GM23338 (cell line): ENCODE results near the gene OSBPL6. TPM values are rescaled to one million over a fixed set of nuclear protein-coding genes. Genes with fewer than 3 reads are reported as not detected.

Source experiments
- ATAC-seq: fragments of 200-7000 bp; cut with Tn5 transposase; 3 replicates; pipeline ENCODE4 v1.9.1; 2020
- DNase-seq: peaks from one replicate; pipeline ENCODE4 v3.0.0-alpha.2; 2015; ENCODE audit warnings: low spot score
- H2AFZ ChIP-seq: fragments of 200-600 bp; sonication (generic); 2 replicates; pipeline ENCODE4 v1.8.0; 2016; ENCODE audit warnings: antibody characterized with exemption, mild to moderate bottlenecking, moderate library complexity
- H3F3A ChIP-seq: fragments of 200-600 bp; sonication (generic); replicated peaks from 2 replicates; pipeline ENCODE4 v1.8.0; 2017; ENCODE audit warnings: antibody characterized with exemption, mixed run types, low read depth
- H3K27ac ChIP-seq: fragments of 200-600 bp; sonication (generic); 2 replicates; pipeline ENCODE4 v1.6.1; 2016; ENCODE audit warnings: low read depth
- H3K27me3 ChIP-seq: fragments of 200-600 bp; sonication (generic); 2 replicates; pipeline ENCODE4 v1.8.0; 2016; ENCODE audit warnings: mild to moderate bottlenecking, mixed run types, moderate library complexity; ENCODE audit not compliant: insufficient read depth
- H3K36me3 ChIP-seq: fragments of 200-600 bp; sonication (generic); 2 replicates; pipeline ENCODE4 v1.8.0; 2016; ENCODE audit warnings: mild to moderate bottlenecking; ENCODE audit not compliant: insufficient read depth
- H3K4me1 ChIP-seq: fragments of 200-600 bp; sonication (generic); 2 replicates; pipeline ENCODE4 v1.8.0; 2016; ENCODE audit warnings: mild to moderate bottlenecking, moderate library complexity; ENCODE audit not compliant: insufficient read depth
- H3K4me2 ChIP-seq: fragments of 200-600 bp; sonication (generic); 2 replicates; pipeline ENCODE4 v1.7.1; 2017; ENCODE audit warnings: mixed run types
- H3K4me3 ChIP-seq: fragments of 200-600 bp; sonication (generic); 2 replicates; pipeline ENCODE4 v1.6.1; 2016; ENCODE audit warnings: mixed run types
- H3K79me2 ChIP-seq: fragments of 200-600 bp; sonication (generic); replicated peaks from 2 replicates; pipeline ENCODE4 v1.8.0; 2017; ENCODE audit warnings: mild to moderate bottlenecking; ENCODE audit not compliant: insufficient read depth
- H3K9me2 ChIP-seq: fragments of 200-600 bp; sonication (generic); 2 replicates; pipeline ENCODE4 v1.8.0; 2017; ENCODE audit not compliant: insufficient read depth
- H4K20me1 ChIP-seq: fragments of 200-600 bp; sonication (generic); replicated peaks from 2 replicates; pipeline ENCODE4 v1.8.0; 2017; ENCODE audit warnings: mild to moderate bottlenecking; ENCODE audit not compliant: insufficient read depth
- H3K27ac Mint-ChIP-seq: 2 replicates; pipeline ENCODE4 v1.8.0; 2020; ENCODE audit warnings: inconsistent platforms, mild to moderate bottlenecking, moderate library complexity, mixed read lengths
- H3K27me3 Mint-ChIP-seq: 3 replicates; pipeline ENCODE4 v1.8.0; 2022; ENCODE audit warnings: low read depth, mild to moderate bottlenecking, moderate library complexity, mixed read lengths, inconsistent platforms; ENCODE audit not compliant: insufficient read depth, poor library complexity
- H3K36me3 Mint-ChIP-seq: 3 replicates; pipeline ENCODE4 v1.8.0; 2021; ENCODE audit warnings: low read depth, mild to moderate bottlenecking, inconsistent platforms, moderate library complexity, mixed read lengths
- H3K4me1 Mint-ChIP-seq: 3 replicates; pipeline ENCODE4 v1.8.0; 2020; ENCODE audit warnings: mild to moderate bottlenecking, inconsistent platforms, mixed read lengths
- H3K4me3 Mint-ChIP-seq: 3 replicates; pipeline ENCODE4 v1.8.0; 2021; ENCODE audit warnings: moderate library complexity, mild to moderate bottlenecking, inconsistent platforms, mixed read lengths
- H3K9me3 Mint-ChIP-seq: 3 replicates; pipeline ENCODE4 v1.8.0; 2020; ENCODE audit warnings: moderate library complexity, mild to moderate bottlenecking, inconsistent platforms, mixed read lengths
- CREB1 ChIP-seq: fragments of 250-450 bp; sonication (Bioruptor Pico); IDR thresholded peaks from 2 replicates; pipeline ENCODE4 v1.5.0; 2020; ENCODE audit warnings: low read depth, mild to moderate bottlenecking, moderate library complexity
- EZH2 ChIP-seq: fragments of 200-600 bp; sonication (generic); IDR thresholded peaks from one replicate; pipeline ENCODE4 v1.8.0; 2017; ENCODE audit warnings: antibody characterized with exemption, mild to moderate bottlenecking, low read depth; ENCODE audit not compliant: unreplicated experiment
- EZH2phosphoT487 ChIP-seq: fragments of 200-600 bp; sonication (generic); IDR thresholded peaks from one replicate; pipeline ENCODE4 v1.8.1; 2018; ENCODE audit warnings: antibody characterized with exemption; ENCODE audit not compliant: unreplicated experiment
- JUNB ChIP-seq: IDR thresholded peaks from one replicate; pipeline ENCODE4 v1.6.1; 2016; ENCODE audit warnings: antibody characterized with exemption; ENCODE audit not compliant: unreplicated experiment
- NANOG ChIP-seq: IDR thresholded peaks from 2 replicates; pipeline ENCODE4 v1.6.1; 2016; ENCODE audit warnings: antibody characterized with exemption, borderline replicate concordance
- POLR2AphosphoS5 ChIP-seq: IDR thresholded peaks from 2 replicates; pipeline ENCODE4 v1.6.1; 2016; ENCODE audit warnings: antibody characterized with exemption, low read depth
- STAT1 ChIP-seq: IDR thresholded peaks from one replicate; pipeline ENCODE4 v1.6.1; 2016; ENCODE audit warnings: antibody characterized with exemption; ENCODE audit not compliant: unreplicated experiment
- ZNF114 ChIP-seq: fragments of 250-450 bp; sonication (Bioruptor Pico); IDR thresholded peaks from 2 replicates; pipeline ENCODE4 v1.5.0; 2020; ENCODE audit warnings: mild to moderate bottlenecking, moderate library complexity
- ZNF331 ChIP-seq: fragments of 250-450 bp; sonication (Bioruptor Pico); IDR thresholded peaks from 2 replicates; pipeline ENCODE4 v1.5.0; 2020; ENCODE audit warnings: low read depth, mild to moderate bottlenecking, moderate library complexity
- polyA plus RNA-seq: library from polyadenylated mRNA; unstranded; fragments of >200 nt; fragmentation: Nextera tagmentation; extraction: Ambion mirVana; gene quantifications from 2 replicates; pipeline ENCODE4 v1.2.1, GENCODE V29; 2016
- total RNA-seq: library from RNA; depleted of rRNA; stranded (reverse); fragments of >200 nt; shearing (Covaris generic); gene quantifications from 2 replicates; pipeline ENCODE4 v1.2.3, GENCODE V29; 2014
- TF ChIP-seq, protein P1 (sequence below), 2 experiments: fragments of 200-600 bp in 1 of 2; sonication (generic) in 1 of 2; conservative IDR thresholded peaks; 2 replicates each; pipeline versions ENCODE4 v1.5.1 to v1.6.1; 2016 to 2017; ENCODE audit warnings: antibody characterized with exemption in 2 of 2, low read depth in 2 of 2, mild to moderate bottlenecking in 2 of 2, moderate library complexity in 1 of 2
- TF ChIP-seq, protein P2 (sequence below): IDR thresholded peaks from one replicate; pipeline ENCODE4 v1.6.1; 2018; ENCODE audit warnings: antibody characterized with exemption; ENCODE audit not compliant: unreplicated experiment
- TF ChIP-seq, protein P3 (sequence below): IDR thresholded peaks from 2 replicates; pipeline ENCODE4 v1.6.1; 2016; ENCODE audit warnings: antibody characterized with exemption
- TF ChIP-seq, protein P4 (sequence below): fragments of 250-450 bp; sonication (Bioruptor Pico); IDR thresholded peaks from 2 replicates; pipeline ENCODE4 v1.5.0; 2020; ENCODE audit warnings: mild to moderate bottlenecking, moderate library complexity

Gene OSBPL6
- total and polyA plus RNA-seq, 2 experiments from 2014 or later: 6.0 to 8.5 TPM

DNA sequence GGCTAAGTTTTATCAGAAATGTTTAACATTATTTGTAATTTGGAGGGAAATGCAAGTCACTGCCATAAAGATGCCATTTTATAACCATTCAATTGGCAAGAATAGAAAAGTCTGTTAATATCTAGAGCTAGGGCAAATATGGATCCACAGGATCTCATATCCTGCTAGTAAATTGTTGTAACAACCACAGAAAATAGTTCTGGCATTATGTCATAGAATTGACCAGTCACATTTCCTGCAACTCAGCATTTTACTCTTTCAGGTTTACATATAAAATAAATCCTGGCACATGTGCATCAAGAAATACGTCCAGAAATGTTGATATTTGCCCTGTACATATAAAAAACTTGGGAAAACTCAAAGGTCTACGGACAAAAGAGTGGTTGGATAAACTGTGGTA is 32.9 kb downstream of the OSBPL6 start:
- DNase-seq (no peak), ATAC-seq (no peak)
- Histone ChIP-seq H3K27ac (no peak overlapping the region), H3K4me1 (peaks cover 8% of the 10 kb centered on the region), H3K4me2 (no peak overlapping the region), H2AFZ (no peak overlapping the region), H4K20me1 (peaks cover 3% of the 10 kb centered on the region; the same call in 1 of the 2 replicates), H3F3A (no peaks in the 10 kb centered on the region), H3K9me2 (no peaks in the 10 kb centered on the region), H3K79me2 (no peaks in the 10 kb centered on the region), H3K36me3 (no peaks in the 10 kb centered on the region), H3K4me3 (no peak overlapping the region), H3K27me3 (no peaks in the 10 kb centered on the region)
- Mint-ChIP-seq H3K4me1 (peaks cover 14% of the 10 kb centered on the region; the same call in 2 of the 3 replicates), H3K27me3 (peaks cover 5% of the 10 kb centered on the region), H3K4me3 (no peak overlapping the region), H3K36me3 (no peaks in the 10 kb centered on the region), H3K27ac (no peak overlapping the region), H3K9me3 (no peaks in the 10 kb centered on the region)
- no peak for TF ChIP-seq STAT1
- no peak for TF ChIP-seq JUNB
- TF ChIP-seq, protein P1, sequence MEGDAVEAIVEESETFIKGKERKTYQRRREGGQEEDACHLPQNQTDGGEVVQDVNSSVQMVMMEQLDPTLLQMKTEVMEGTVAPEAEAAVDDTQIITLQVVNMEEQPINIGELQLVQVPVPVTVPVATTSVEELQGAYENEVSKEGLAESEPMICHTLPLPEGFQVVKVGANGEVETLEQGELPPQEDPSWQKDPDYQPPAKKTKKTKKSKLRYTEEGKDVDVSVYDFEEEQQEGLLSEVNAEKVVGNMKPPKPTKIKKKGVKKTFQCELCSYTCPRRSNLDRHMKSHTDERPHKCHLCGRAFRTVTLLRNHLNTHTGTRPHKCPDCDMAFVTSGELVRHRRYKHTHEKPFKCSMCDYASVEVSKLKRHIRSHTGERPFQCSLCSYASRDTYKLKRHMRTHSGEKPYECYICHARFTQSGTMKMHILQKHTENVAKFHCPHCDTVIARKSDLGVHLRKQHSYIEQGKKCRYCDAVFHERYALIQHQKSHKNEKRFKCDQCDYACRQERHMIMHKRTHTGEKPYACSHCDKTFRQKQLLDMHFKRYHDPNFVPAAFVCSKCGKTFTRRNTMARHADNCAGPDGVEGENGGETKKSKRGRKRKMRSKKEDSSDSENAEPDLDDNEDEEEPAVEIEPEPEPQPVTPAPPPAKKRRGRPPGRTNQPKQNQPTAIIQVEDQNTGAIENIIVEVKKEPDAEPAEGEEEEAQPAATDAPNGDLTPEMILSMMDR (conservative IDR thresholded peaks at IDR 0.05; ENCODE audit: low read depth in 2 of 2): no peak
- no peak for TF ChIP-seq NANOG
- TF ChIP-seq, protein P2, sequence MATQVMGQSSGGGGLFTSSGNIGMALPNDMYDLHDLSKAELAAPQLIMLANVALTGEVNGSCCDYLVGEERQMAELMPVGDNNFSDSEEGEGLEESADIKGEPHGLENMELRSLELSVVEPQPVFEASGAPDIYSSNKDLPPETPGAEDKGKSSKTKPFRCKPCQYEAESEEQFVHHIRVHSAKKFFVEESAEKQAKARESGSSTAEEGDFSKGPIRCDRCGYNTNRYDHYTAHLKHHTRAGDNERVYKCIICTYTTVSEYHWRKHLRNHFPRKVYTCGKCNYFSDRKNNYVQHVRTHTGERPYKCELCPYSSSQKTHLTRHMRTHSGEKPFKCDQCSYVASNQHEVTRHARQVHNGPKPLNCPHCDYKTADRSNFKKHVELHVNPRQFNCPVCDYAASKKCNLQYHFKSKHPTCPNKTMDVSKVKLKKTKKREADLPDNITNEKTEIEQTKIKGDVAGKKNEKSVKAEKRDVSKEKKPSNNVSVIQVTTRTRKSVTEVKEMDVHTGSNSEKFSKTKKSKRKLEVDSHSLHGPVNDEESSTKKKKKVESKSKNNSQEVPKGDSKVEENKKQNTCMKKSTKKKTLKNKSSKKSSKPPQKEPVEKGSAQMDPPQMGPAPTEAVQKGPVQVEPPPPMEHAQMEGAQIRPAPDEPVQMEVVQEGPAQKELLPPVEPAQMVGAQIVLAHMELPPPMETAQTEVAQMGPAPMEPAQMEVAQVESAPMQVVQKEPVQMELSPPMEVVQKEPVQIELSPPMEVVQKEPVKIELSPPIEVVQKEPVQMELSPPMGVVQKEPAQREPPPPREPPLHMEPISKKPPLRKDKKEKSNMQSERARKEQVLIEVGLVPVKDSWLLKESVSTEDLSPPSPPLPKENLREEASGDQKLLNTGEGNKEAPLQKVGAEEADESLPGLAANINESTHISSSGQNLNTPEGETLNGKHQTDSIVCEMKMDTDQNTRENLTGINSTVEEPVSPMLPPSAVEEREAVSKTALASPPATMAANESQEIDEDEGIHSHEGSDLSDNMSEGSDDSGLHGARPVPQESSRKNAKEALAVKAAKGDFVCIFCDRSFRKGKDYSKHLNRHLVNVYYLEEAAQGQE: no peak
- no peak for TF ChIP-seq EZH2phosphoT487
- TF ChIP-seq ZNF331 (CRISPR knock-in tag): no peak
- no peak for TF ChIP-seq POLR2AphosphoS5
- TF ChIP-seq, protein P3, sequence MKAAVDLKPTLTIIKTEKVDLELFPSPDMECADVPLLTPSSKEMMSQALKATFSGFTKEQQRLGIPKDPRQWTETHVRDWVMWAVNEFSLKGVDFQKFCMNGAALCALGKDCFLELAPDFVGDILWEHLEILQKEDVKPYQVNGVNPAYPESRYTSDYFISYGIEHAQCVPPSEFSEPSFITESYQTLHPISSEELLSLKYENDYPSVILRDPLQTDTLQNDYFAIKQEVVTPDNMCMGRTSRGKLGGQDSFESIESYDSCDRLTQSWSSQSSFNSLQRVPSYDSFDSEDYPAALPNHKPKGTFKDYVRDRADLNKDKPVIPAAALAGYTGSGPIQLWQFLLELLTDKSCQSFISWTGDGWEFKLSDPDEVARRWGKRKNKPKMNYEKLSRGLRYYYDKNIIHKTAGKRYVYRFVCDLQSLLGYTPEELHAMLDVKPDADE: no peak
- no peak for TF ChIP-seq ZNF114
- no peak for TF ChIP-seq CREB1 (CRISPR knock-in tag)
- no peak for TF ChIP-seq EZH2
- TF ChIP-seq, protein P4, sequence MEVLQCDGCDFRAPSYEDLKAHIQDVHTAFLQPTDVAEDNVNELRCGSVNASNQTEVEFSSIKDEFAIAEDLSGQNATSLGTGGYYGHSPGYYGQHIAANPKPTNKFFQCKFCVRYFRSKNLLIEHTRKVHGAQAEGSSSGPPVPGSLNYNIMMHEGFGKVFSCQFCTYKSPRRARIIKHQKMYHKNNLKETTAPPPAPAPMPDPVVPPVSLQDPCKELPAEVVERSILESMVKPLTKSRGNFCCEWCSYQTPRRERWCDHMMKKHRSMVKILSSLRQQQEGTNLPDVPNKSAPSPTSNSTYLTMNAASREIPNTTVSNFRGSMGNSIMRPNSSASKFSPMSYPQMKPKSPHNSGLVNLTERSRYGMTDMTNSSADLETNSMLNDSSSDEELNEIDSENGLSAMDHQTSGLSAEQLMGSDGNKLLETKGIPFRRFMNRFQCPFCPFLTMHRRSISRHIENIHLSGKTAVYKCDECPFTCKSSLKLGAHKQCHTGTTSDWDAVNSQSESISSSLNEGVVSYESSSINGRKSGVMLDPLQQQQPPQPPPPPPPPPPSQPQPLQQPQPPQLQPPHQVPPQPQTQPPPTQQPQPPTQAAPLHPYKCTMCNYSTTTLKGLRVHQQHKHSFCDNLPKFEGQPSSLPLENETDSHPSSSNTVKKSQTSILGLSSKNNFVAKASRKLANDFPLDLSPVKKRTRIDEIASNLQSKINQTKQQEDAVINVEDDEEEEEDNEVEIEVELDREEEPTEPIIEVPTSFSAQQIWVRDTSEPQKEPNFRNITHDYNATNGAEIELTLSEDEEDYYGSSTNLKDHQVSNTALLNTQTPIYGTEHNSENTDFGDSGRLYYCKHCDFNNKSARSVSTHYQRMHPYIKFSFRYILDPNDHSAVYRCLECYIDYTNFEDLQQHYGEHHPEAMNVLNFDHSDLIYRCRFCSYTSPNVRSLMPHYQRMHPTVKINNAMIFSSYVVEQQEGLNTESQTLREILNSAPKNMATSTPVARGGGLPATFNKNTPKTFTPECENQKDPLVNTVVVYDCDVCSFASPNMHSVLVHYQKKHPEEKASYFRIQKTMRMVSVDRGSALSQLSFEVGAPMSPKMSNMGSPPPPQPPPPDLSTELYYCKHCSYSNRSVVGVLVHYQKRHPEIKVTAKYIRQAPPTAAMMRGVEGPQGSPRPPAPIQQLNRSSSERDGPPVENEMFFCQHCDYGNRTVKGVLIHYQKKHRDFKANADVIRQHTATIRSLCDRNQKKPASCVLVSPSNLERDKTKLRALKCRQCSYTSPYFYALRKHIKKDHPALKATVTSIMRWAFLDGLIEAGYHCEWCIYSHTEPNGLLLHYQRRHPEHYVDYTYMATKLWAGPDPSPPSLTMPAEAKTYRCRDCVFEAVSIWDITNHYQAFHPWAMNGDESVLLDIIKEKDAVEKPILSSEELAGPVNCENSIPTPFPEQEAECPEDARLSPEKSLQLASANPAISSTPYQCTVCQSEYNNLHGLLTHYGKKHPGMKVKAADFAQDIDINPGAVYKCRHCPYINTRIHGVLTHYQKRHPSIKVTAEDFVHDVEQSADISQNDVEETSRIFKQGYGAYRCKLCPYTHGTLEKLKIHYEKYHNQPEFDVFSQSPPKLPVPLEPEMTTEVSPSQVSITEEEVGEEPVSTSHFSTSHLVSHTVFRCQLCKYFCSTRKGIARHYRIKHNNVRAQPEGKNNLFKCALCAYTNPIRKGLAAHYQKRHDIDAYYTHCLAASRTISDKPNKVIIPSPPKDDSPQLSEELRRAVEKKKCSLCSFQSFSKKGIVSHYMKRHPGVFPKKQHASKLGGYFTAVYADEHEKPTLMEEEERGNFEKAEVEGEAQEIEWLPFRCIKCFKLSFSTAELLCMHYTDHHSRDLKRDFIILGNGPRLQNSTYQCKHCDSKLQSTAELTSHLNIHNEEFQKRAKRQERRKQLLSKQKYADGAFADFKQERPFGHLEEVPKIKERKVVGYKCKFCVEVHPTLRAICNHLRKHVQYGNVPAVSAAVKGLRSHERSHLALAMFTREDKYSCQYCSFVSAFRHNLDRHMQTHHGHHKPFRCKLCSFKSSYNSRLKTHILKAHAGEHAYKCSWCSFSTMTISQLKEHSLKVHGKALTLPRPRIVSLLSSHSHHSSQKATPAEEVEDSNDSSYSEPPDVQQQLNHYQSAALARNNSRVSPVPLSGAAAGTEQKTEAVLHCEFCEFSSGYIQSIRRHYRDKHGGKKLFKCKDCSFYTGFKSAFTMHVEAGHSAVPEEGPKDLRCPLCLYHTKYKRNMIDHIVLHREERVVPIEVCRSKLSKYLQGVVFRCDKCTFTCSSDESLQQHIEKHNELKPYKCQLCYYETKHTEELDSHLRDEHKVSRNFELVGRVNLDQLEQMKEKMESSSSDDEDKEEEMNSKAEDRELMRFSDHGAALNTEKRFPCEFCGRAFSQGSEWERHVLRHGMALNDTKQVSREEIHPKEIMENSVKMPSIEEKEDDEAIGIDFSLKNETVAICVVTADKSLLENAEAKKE (CRISPR knock-in tag): no peak
